ENCODE data around the gene NAALADL2. TPM values are rescaled to one million over a fixed set of nuclear protein-coding genes. Genes with fewer than 3 reads are reported as not detected.

The NAALADL2 gene
- total RNA-seq, 6 donors from 2014 or later, result 4.4 to 12.6 (median 6.3) TPM

- TF ChIP-seq CTCF (IDR thresholded peaks at IDR 0.05) (no peak), EP300 (IDR thresholded peaks at IDR 0.05) (no peak), POLR2A (IDR thresholded peaks at IDR 0.05) (no peak)
- Histone ChIP-seq H3K27ac (no peak overlapping the region), H3K27me3 (no peaks in the 10 kb centered on the region), H3K4me1 (no peaks in the 10 kb centered on the region), H3K4me3 (no peak overlapping the region), H3K9me3 (no peaks in the 10 kb centered on the region), H3K36me3 (no peaks in the 10 kb centered on the region)
- ATAC-seq (ENCODE audit: low FRiP score in 2 of 2) (no peak), DNase-seq (no peak)
- WGBS, 2 donors, result 88 to 96% methylated on average over 2 of the region's 2 CpGs
Measured at GRCh38 chr3:175029828-175030227, 170.7 kb downstream of the NAALADL2 start.

GRCh38 chr3:175039875-175040274 lies 180.7 kb downstream of the NAALADL2 start:
- H3K36me3 ChIP-seq, result no peaks in the 10 kb centered on the region
- WGBS, 2 donors, result 84 to 85% methylated on average over 4 of the region's 4 CpGs
- TF ChIP-seq POLR2A (IDR thresholded peaks at IDR 0.05) (no peak), EP300 (IDR thresholded peaks at IDR 0.05) (no peak), CTCF (IDR thresholded peaks at IDR 0.05) (no peak), POLR2AphosphoS5 (IDR thresholded peaks at IDR 0.05) (no peak)
- no peaks in the 10 kb centered on the region for H3K4me1 ChIP-seq
- no peak overlapping the region for H3K4me3 ChIP-seq
- no peak overlapping the region for H3K27ac ChIP-seq
- ATAC-seq (ENCODE audit: low FRiP score in 2 of 2), result no peak
- no peaks in the 10 kb centered on the region for H3K9me3 ChIP-seq
- no peak for DNase-seq
- no peaks in the 10 kb centered on the region for H3K27me3 ChIP-seq

- no peaks in the 10 kb centered on the region for H3K9me3 ChIP-seq
- no peak for DNase-seq
Measured at GRCh38 chr3:175041369-175041768, 182.2 kb downstream of the NAALADL2 start.

GRCh38 chr3:175046601-175047000 lies 187.5 kb downstream of the NAALADL2 start:
- peaks cover 0 to 6% (median 3%) of the 10 kb centered on the region in 4 donors for H3K9me3 ChIP-seq
- H3K4me1 ChIP-seq, result no peaks in the 10 kb centered on the region
- no peak for ATAC-seq (ENCODE audit: low FRiP score in 2 of 2)
- no peak overlapping the region for H3K4me3 ChIP-seq
- no peaks in the 10 kb centered on the region for H3K36me3 ChIP-seq
- 73 to 85% methylated on average over 4 of the region's 4 CpGs for WGBS, 2 donors
- no peaks in the 10 kb centered on the region for H3K27me3 ChIP-seq
- DNase-seq, result no peak
- TF ChIP-seq CTCF (IDR thresholded peaks at IDR 0.05) (no peak), POLR2AphosphoS5 (IDR thresholded peaks at IDR 0.05) (no peak), POLR2A (IDR thresholded peaks at IDR 0.05) (no peak), EP300 (IDR thresholded peaks at IDR 0.05) (no peak)
- no peak overlapping the region for H3K27ac ChIP-seq

More at GRCh38 chr3:175041369-175041768, 182.2 kb downstream of the NAALADL2 start:
- WGBS, 2 donors, result 43 to 44% methylated on average over 2 of the region's 2 CpGs
- no peak for ATAC-seq (ENCODE audit: low FRiP score in 2 of 2)
- no peak overlapping the region for H3K27ac ChIP-seq
- no peak for TF ChIP-seq EP300 (IDR thresholded peaks at IDR 0.05)
- TF ChIP-seq POLR2A (IDR thresholded peaks at IDR 0.05), result no peak
- TF ChIP-seq POLR2AphosphoS5 (IDR thresholded peaks at IDR 0.05), result no peak
- TF ChIP-seq CTCF (IDR thresholded peaks at IDR 0.05), result no peak
- no peaks in the 10 kb centered on the region for H3K4me1 ChIP-seq
- no peaks in the 10 kb centered on the region for H3K27me3 ChIP-seq
- H3K36me3 ChIP-seq, result no peaks in the 10 kb centered on the region
- no peak overlapping the region for H3K4me3 ChIP-seq

- DNase-seq, result no peak
- WGBS, 2 donors, result 86 to 96% methylated on average over 1 of the region's 1 CpG
- no peak for ATAC-seq (ENCODE audit: low FRiP score in 2 of 2)
- TF ChIP-seq CTCF (IDR thresholded peaks at IDR 0.05) (no peak), POLR2AphosphoS5 (IDR thresholded peaks at IDR 0.05) (no peak), POLR2A (IDR thresholded peaks at IDR 0.05) (no peak), EP300 (IDR thresholded peaks at IDR 0.05) (no peak)
- no peaks in the 10 kb centered on the region for H3K36me3 ChIP-seq
- H3K27me3 ChIP-seq, result no peaks in the 10 kb centered on the region
- peaks cover 0 to 6% (median 3%) of the 10 kb centered on the region in 4 donors for H3K9me3 ChIP-seq
- no peak overlapping the region for H3K4me3 ChIP-seq
- H3K27ac ChIP-seq, result no peak overlapping the region
- H3K4me1 ChIP-seq, result no peaks in the 10 kb centered on the region
Measured at GRCh38 chr3:175047786-175048185, 188.7 kb downstream of the NAALADL2 start.

Data from upper lobe of left lung (tissue), 6 donors.